GM13977 (cell line): ENCODE results near the gene SERPINA1.
"Not testable (repeated sequence)": the region's sequence is repeated elsewhere in the genome, so short reads cannot be mapped to it uniquely, and the experiment has no call there.

Experiments used
- DNase-seq: peaks from one replicate; pipeline ENCODE4 v3.0.0; 2012; ENCODE audit warnings: low spot score
- in situ Hi-C: fragments of 300-500 bp; cut with MboI; formaldehyde crosslinking; loops from one replicate; pipeline ENCODE4 v1.12.0; 2022; ENCODE audit warnings: low sequenced_read_pairs, low pct_unique_long_range_greater_than_20kb, mixed read lengths, inconsistent platforms; ENCODE audit not compliant: unreplicated experiment
- TF ChIP-seq, protein P1 (sequence below): IDR thresholded peaks from 2 replicates; pipeline ENCODE4 v1.5.1; 2012; ENCODE audit warnings: mild to moderate bottlenecking, control low read depth; ENCODE audit not compliant: insufficient read depth; ENCODE audit errors: extremely low read depth, missing control alignments

Gene SERPINA1

DNA sequence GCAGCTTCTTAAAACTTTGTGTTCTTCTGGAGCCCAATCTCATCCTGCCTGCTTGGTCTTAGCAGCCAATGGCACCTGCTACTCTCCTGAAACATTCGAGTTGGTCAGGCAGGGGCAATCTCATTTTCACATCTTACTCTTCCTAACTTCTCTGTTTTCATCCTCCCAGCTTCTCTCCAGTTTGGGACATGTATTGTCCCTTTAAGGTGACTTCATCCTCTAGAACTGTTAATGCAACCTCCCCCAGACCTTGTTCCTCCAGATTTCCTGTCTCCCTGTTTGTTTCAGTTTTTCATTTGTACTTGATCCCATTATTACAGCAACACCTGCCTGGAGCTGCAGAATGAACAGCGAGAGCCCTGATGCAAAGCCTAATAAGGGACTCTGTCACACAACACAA, 32.9 kb upstream of the SERPINA1 start:
- TF ChIP-seq, protein P1, sequence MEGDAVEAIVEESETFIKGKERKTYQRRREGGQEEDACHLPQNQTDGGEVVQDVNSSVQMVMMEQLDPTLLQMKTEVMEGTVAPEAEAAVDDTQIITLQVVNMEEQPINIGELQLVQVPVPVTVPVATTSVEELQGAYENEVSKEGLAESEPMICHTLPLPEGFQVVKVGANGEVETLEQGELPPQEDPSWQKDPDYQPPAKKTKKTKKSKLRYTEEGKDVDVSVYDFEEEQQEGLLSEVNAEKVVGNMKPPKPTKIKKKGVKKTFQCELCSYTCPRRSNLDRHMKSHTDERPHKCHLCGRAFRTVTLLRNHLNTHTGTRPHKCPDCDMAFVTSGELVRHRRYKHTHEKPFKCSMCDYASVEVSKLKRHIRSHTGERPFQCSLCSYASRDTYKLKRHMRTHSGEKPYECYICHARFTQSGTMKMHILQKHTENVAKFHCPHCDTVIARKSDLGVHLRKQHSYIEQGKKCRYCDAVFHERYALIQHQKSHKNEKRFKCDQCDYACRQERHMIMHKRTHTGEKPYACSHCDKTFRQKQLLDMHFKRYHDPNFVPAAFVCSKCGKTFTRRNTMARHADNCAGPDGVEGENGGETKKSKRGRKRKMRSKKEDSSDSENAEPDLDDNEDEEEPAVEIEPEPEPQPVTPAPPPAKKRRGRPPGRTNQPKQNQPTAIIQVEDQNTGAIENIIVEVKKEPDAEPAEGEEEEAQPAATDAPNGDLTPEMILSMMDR = no peak
- DNase-seq = no peak
- in situ Hi-C loops = no loop called here

DNA sequence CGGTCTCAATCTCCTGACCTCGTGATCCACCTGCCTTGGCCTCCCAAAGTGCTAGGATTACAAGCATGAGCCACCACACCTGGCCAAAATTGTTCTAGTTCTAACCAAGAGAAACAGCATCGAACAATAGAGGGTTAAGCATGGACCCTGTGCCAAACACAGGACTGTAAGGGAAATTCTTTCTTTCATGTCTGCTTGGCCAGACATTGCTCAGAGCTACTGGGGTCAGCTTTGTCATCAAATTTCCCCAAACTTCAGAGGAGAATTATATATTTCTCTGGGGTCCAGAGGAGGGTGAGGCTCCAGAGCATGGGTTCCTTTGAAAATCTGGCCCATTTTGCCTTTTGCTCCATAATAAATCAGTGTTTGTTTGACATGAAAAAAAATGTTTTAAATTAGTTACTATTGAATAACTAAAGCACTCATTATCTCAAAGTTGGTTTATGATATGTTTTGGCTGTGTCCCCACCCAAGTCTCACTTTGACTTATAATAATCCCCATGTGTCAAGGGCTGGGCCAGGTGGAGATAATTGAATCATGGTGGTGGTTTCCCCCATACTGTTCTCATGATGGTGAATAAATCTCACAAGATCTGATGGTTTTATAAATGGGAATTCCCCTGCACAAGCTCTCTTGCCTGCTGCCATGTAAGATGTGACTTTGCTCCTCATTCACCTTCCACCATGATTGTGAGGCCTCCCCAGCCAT, 29.2 kb upstream of the SERPINA1 start:
- in situ Hi-C loops, DNase-seq: not testable (repeated sequence)

DNA sequence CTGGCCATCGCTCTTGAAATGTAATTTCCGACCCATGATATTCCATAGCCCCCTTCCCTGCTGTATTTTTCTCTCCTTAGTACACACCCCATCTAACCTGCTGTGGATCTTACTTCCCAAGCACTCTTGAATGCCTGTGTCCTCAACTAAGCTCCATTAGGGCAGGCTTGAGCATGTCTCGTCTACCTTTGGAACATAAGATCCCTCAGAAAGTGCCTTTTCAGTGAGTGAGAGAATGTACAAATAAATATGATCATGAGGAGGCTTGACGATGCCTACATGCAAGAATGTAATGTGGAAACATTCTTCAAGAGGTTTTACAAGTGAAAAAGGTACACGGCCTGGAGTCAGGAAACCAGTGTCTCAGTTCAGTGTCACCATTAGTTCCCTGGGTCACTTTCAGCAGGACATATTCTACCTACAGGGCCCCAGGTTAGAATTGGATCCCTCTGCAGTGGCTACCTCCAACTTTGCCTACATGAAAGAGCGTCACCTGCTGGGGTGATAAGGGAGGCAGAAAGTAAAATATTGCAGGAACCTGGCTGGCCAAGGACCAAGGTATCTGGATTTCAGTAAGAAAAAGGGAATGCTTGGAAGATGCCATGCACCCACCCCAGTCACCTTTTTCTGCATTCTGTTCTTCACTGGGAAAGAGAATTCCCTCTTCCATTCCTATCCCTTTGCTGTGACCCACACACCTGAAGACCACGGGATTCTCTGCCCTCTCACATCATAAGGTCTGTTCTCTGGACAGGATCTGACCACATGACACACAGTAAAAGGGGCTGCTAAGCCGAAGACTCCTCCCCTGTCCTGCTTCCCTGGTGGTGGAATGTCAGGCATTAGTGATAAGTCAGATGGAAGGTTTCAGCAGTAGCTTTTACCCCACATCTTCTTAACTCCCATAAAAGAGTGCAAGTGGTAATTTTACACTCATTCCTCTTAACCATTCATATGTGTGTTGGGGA, 24.6 kb upstream of the SERPINA1 start:
- TF ChIP-seq, protein P1 = peak; percentile 34
- in situ Hi-C loops = no loop called here
- DNase-seq = no peak

DNA sequence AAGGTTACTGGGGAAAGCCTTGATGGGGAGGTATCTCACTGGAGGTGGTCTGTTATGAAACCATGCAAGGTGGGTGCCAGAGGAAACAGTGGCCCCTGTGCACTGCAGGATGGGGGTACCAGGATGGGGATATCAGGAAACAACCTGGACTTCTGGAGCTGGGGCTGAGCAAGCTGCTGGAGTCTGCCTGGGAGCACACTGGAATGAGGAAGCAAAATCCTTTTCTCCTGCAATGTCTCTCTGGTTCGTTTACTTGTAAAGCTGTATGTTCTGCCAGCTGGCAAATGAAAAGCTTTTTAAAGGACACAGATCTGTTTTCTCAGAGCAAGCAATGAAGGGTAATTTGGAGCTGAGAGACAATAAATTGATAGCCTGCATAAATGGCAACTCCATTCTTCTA, 23.2 kb upstream of the SERPINA1 start:
- DNase-seq = no peak
- in situ Hi-C loops = no loop called here
- TF ChIP-seq, protein P1 = no peak

DNA sequence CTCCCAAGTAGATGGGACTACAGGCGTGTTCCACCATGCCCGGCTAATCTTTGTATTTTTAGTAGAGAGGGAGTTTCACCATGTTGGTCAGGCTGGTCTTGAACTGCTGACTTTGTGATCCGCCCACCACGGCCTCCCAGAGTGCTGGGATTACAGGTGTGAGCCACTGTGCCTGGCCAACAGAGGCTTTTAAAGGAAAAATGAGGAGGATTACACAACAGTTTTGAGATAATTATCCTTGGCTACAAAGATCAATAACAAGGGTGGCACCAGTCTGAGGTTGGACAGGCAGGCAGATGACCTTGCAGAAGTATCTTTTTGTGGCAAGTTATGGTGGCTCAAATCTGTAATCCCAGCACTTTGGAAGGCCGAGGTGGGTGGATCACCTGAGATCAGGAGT, 21.0 kb upstream of the SERPINA1 start:
- DNase-seq, in situ Hi-C loops: not testable (repeated sequence)

DNA sequence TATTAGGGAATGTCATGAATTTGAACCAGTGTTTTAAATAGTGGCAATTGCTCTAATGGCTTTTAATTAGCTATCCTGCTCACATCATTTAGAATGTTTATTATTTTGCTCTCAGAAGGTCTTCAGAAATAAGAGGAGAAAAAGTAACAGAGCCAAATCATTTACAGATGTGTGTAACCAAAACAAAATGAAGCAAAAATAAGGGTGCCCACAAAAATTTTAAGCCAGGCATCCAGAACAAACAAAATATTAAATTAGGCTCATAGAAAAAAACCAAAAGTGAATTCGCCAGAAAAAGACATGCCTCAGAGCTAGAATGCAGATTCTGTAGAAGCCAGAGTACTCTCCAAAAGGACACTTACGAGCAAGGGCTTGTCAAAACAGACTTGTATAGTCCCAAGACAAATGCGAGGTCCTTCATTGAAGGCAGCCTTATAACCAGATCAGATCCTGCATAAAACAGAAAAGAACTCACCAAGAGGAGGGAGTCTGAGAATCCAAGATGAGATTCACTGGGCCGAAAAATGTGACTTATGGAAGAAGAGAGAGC, 20.2 kb upstream of the SERPINA1 start:
- TF ChIP-seq, protein P1 = no peak
- no peak for DNase-seq
- in situ Hi-C loops = no loop called here

DNA sequence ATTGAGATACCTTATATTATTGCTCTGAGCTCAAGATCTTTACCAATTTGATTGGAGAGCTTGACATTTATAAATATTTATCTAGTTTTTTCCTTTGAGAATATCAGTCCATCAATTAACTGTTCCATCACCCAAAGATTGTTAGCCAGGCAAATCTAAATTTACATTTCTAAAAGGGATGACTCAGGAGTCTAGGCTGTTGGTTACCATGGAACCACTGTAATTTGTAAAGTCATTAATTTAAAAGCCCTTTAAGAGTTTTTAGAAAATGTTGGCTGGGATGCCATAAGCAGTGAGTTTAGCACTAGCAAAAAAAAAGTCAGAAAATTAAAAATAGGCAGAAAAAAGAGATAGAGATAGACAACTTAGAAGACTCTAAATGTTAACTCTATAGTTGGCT, 19.5 kb upstream of the SERPINA1 start:
- in situ Hi-C loops = no loop called here
- TF ChIP-seq, protein P1 = no peak
- no peak for DNase-seq
